HG02884 (cell line): Measurements from ENCODE around the gene TIMMDC1.
"Not testable (repeated sequence)": the region's sequence is repeated elsewhere in the genome, so short reads cannot be mapped to it uniquely, and the experiment has no call there.

Experiments
- ATAC-seq: cut with Tn5 transposase; IDR thresholded peaks from one replicate; pipeline ENCODE4 v1.9.1; 2021; ENCODE audit warnings: mild to moderate bottlenecking, moderate library complexity; ENCODE audit not compliant: unreplicated experiment

The TIMMDC1 gene

DNA sequence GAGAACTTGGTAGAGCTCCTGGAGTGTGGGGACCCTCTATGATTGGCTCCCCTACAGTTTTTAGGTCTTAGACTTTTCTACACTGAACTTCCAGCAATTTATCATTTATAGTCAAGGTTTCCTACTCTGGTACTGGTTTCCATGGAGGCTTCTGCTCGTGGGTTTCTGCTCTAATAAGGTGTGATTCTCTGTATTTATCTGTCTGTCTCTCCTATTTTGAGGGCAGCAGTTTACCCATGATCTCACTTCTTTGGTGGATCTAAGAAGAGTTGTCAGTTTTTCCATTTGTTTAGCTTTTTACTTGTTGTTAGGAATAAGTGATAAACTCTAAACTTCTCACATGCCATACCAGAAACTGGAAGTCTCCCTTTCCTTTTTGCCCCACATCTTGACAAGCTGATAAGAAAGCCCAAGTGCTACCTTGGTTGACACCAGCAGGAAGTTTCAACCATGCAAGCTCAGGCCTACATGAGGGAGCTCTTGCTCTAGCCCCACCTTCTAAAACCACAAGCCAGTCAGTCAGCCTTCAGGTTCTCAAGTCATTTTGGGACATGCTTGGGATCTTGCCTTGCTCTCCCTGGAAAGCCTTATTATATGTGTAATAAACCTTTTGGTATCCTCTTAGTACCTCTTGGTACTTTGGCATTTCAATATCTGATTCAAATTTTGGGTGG is 10.0 kb downstream of the TIMMDC1 start:
- ATAC-seq: peak; percentile 73

GRCh38 chr3:119510690-119511089 is 12.3 kb downstream of the TIMMDC1 start:
- ATAC-seq: no peak

DNA sequence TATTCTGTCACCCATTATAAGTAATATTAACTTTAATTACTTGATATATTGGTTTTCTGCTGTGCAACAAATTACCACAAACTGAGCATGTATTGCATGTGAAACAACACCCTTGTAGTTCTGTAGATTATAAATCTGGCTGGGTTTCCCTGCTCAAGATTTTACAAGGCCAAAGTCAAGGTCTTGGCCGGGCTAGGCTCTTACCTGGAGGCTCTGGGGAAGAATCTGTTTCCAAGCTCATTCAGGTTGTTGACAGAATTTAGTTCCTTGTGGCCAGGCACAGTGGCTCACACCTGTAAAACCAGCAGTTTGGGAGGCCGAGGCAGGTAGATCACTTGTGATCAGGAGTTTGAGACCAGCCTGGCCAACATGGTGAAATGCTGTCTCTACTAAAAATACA is 16.3 kb downstream of the TIMMDC1 start:
- ATAC-seq: no peak

DNA sequence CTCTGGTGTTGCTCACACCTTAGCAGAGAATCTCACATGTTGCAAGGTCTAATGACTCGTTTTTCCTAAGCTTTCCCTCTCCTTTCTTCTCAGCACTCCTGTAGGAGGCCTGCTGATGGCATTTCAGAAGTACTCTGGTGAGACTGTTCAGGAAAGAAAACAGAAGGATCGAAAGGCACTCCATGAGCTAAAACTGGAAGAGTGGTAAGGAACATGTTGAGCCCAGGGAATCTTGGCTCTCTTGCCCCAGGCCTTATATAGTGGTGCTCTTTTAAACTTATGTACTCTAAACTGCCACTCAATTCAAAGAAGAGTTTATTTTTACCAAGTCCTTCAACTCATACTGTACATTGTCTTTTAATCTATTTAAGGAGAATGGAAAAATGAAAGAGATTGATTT is 18.8 kb downstream of the TIMMDC1 start:
- no peak for ATAC-seq

DNA sequence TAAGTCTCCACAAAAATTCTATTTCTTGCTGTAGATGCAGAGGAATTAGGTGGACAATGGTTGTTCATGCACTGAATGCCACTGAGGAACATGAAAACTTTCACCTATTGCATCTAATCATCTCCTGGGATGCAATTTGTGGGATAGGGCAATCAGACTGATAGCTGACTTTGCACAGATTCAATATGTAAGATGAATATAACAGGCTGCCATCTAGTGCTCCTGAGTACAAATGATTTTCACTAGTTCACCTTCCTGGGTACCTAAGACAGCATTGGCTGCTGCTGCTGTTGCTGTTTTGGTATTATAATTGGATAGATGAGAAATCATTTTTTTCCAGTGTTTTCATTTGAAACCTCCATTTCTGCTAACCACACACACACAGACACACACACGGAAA is 19.7 kb downstream of the TIMMDC1 start:
- ATAC-seq: no peak

- no peak for ATAC-seq
These were observed 26.8 kb downstream of the TIMMDC1 start for GRCh38 chr3:119524931-119525662.

DNA sequence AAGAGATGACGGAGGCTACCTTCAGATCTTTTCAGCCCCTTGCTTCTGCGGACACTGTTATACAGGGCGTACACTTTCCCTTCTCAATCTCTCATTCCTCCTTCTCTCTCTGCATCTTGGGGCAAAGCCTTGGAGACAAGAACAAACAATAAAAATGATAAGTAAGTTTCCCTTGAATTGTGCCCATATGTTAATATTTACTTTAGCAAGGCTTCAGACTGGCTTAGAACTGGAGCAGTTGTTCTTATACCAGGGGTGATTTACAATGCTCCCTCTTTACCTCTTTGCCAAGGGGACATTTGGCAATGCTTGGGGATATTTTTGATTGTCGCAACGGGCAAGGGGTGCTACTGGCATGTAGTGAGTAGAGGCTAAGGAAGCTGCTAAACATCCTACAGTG is 29.4 kb downstream of the TIMMDC1 start:
- ATAC-seq: no peak

GRCh38 chr3:119529883-119530282 is 31.5 kb downstream of the TIMMDC1 start:
- no peak for ATAC-seq

DNA sequence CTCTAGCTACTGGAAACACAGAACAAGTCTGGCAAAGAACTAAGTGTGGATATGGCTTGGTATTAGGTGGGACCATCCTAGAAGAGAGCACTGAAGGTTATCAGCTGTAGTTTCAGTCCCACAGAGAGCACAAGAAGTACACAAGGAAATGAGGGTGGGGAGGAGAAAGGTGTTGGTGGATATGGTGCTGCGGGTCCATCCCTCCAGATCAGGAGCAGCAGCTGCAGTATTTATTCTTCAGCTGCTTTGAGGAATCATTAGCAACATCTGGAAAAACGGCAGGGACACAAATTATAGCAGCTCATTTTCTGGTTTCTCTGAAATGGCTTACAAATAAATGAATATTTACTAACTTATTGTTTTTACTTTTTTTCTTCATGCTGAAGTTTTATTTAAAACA is 32.1 kb downstream of the TIMMDC1 start:
- ATAC-seq: no peak

- ATAC-seq: no peak
These were observed 32.8 kb downstream of the TIMMDC1 start for GRCh38 chr3:119531151-119531550.

DNA sequence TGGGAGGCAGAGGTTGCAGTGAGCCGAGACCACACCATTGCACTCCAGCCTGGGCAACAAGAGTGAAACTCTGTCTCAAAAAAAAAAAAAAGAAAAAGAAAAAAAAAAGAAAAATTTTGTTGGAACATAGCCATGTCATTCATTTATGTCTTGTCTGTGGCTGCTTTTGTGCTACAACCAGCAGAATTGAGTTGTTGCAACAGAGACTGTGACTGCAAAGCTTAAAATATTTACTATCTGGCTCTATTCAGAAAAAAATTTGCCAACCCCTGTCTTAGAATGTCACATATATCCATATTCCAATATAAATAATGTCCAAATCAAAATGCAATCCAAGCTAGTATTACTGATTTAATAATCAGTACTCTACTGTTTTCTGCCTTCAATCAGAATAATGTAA is 35.9 kb downstream of the TIMMDC1 start:
- ATAC-seq: no peak

DNA sequence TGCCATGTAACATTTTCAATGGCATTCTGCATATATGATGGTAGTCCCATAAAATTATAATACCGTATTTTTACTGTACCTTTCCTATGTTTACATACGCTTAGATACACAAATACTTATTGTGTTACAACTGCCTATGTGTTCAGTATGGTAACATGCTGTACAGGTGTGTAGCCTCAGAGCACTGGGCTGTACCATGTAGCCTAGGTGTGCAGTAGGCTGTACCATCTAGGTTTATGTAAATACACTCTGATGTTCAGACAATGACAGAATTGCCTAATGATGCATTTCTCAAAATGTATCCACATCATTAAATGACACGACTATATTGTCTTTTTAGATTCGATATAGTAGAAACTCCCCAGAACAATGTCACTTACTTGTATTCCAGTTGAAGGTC is 38.4 kb downstream of the TIMMDC1 start:
- no peak for ATAC-seq

- ATAC-seq: peak; percentile 39
These were observed 40.4 kb downstream of the TIMMDC1 start for GRCh38 chr3:119538772-119539171.

DNA sequence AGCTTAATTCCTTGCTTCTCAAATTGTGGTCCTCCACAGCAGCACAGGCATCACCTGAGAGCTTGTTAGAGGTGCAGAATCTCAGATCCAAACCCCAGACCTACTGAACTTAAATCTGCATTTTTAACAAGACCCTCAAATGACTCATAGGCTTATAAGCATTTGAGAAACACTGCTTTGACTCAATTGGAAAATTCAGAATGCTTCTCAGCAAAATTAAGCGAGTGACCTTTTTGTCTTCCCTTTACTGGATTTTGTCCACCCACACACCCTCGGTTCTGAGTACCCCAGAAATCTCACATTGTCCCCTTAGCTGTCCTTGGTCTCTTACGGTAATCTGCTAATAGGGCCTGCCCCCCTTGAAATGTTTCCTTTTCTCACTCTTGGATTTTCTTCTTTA is 43.2 kb downstream of the TIMMDC1 start:
- peak; percentile 43 for ATAC-seq

GRCh38 chr3:119542168-119542767 is 43.9 kb downstream of the TIMMDC1 start:
- no peak for ATAC-seq

- no peak for ATAC-seq
These were observed 44.8 kb downstream of the TIMMDC1 start for GRCh38 chr3:119543147-119543546.

GRCh38 chr3:119547227-119547626 is 48.9 kb downstream of the TIMMDC1 start:
- ATAC-seq: no peak

DNA sequence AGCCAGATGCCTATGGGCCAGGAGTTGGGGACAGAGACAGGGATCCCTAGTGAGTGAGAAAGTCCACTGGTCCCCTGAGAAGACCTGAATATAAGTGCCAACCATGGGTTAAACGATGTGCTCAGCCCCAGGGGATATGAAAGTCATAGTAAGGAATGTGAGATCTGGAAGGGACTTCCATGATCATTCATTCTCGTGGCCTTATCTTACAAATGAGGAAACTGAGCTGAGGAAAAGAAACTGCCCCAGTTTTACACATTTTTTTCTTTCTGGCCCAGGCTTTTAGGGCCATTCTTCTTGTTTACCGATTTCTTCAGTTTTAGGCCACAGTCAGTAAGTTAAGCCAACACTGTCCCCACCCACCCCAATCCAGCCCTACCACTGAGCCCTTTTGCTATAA is 50.0 kb downstream of the TIMMDC1 start:
- no peak for ATAC-seq

GRCh38 chr3:119550192-119550910 is 52.0 kb downstream of the TIMMDC1 start:
- peak; percentile 45 for ATAC-seq

DNA sequence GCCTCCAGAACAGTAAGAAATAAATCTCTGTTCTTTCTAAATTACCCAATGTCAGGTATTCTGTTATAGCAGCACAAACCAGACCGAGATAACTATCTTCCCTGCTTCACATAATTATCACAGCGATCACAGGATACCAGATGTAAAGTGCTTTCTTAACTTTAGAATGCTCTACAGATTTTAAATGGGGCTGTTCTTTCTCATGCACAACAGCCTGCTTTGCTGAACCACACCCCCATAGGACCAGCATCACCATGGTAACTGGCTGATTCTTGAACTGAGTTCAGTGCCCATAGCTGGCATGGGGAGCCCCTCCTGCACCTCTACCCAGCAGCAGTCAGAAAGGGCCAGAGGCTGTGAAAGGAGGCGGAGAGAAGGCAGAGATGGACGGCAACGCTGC is 53.3 kb downstream of the TIMMDC1 start:
- ATAC-seq: no peak

DNA sequence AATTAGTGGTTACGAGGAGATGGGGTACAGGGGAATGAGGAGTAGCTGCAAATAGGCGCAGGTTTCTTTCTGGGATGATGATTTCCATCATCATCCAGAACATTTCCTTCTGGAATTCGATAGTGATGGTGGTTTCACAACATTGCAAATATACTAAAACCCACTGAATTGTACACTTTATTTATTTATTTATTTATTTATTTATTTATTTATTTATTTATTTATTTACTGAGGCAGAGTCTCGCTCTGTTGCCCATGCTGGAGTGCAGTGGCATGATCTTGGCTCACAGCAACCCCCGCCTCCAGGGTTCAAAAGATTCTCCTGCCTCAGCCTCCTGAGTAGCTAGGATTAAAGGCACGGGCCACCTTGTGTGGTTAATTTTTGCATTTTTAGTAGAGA is 54.6 kb downstream of the TIMMDC1 start:
- ATAC-seq: not testable (repeated sequence)
